ENCODE measurements around the gene MACROD2. TPM values are rescaled to one million over a fixed set of nuclear protein-coding genes. Genes with fewer than 3 reads are reported as not detected.

Gene MACROD2
- total RNA-seq, 3 donors from 2014 or later: 3.2 to 7.6 (median 6.4) TPM

DNA sequence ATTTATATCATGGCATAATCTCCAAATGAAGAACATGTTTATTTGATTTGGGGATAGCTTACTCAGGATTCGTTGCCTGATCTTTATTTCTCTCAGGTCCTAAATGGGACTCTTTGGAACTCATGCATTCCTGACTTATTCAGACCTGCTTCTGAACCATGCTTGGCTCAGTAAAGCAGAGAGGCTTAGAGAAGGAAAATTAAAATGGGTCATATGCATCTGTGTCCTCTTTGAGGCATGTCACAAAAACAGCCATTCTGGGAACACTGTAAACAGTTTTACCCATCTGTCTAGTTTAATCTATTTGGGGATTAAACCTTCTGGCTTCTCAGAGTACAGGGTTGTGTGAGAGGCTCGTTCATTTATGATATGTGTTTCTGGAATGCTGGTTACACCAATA, 1560.6 kb downstream of the MACROD2 start:
- H3K36me3 ChIP-seq (ENCODE audit: low read depth): no peaks in the 10 kb centered on the region
- intact Hi-C loops (cut with DNase I, micrococcal nuclease): no loop called here
- H3K4me1 ChIP-seq (ENCODE audit: low read depth): no peaks in the 10 kb centered on the region
- TF ChIP-seq, protein P1, sequence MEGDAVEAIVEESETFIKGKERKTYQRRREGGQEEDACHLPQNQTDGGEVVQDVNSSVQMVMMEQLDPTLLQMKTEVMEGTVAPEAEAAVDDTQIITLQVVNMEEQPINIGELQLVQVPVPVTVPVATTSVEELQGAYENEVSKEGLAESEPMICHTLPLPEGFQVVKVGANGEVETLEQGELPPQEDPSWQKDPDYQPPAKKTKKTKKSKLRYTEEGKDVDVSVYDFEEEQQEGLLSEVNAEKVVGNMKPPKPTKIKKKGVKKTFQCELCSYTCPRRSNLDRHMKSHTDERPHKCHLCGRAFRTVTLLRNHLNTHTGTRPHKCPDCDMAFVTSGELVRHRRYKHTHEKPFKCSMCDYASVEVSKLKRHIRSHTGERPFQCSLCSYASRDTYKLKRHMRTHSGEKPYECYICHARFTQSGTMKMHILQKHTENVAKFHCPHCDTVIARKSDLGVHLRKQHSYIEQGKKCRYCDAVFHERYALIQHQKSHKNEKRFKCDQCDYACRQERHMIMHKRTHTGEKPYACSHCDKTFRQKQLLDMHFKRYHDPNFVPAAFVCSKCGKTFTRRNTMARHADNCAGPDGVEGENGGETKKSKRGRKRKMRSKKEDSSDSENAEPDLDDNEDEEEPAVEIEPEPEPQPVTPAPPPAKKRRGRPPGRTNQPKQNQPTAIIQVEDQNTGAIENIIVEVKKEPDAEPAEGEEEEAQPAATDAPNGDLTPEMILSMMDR (IDR thresholded peaks at IDR 0.05): no peak
- peaks cover 6% of the 10 kb centered on the region for H3K9me3 ChIP-seq
- DNase-seq: no peak
- ATAC-seq: no peak
- no peak overlapping the region for H3K4me3 ChIP-seq

DNA sequence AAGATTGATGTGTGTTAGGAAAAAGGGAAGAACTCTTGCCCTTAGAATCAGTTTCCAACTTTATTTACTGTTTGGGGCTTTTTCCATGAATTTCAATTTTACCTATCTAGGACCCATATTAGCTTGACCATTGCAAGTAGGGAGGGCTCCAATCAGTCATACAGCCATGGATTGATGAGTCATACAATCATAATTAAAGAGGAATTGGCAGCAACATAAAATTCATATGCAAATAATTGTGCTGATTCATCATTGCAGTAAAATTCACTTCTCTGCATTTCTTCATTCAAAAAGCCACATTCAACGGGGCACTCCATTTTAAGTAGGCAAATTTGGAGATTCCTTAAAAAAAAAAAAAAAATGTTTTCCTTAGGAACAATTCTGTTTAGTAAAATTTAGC, 1561.6 kb downstream of the MACROD2 start:
- no peak for ATAC-seq
- intact Hi-C loops (cut with DNase I, micrococcal nuclease): no loop called here
- TF ChIP-seq, protein P1 (IDR thresholded peaks at IDR 0.05): no peak
- Histone ChIP-seq H3K4me3 (no peak overlapping the region), H3K4me1 (ENCODE audit: low read depth) (no peaks in the 10 kb centered on the region), H3K9me3 (peaks cover 6% of the 10 kb centered on the region), H3K36me3 (ENCODE audit: low read depth) (no peaks in the 10 kb centered on the region)
- no peak for DNase-seq

DNA sequence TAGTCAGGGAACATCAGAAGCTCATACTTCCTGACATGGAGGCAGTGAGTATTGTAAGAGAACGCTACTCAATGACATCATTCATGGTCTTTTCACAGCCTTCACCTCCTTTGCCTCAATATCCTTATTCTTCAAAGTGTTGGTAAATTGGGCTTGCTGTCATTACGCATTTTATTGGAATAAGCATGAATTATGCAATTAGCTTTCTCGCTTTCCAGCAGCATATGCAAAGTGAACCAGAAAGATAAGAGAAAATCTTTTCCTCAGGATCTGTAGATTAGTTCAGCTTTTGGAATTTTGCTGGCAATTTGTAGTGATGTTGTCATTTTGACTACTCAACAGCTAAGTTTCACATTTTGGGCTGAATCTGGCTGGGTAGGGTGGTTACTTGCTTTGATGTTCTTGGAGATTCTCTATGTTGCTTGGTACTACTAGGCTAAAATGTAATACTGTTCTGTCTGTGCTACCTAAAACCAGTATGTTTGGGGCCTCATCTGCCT, 1565.8 kb downstream of the MACROD2 start:
- H3K36me3 ChIP-seq (ENCODE audit: low read depth): no peaks in the 10 kb centered on the region
- ATAC-seq: no peak

DNA sequence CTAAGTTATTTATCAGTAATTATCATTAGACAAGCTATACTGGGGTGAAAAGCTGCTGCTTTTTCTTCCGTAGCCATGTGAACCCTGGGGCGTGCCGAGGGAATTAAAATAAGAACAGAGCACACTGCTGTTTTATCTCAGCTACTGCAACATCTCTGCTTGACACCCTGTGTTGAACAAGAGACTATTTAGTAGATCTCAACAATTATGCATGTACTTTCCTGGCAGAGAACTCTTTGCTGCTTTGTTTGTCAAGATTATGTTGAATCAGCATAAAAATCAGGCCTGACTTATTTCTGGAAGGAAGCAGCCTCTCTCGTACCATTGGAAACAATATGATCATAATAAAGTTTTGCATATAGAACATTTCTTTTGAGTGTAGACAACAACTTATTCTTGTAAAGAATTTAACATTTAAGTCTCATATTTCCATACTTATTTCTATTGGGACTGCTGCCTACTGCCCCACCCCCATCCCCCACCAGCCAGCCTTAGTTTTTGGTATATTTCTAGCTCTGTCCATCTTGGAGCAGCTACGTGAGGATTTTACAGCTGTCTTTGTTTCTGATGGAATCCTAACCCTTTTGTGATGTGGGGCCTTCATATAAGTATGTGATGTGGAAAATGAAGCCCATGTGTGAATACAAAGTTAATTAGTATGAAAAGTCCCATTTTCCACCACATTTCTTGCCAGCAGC, 1566.5 kb downstream of the MACROD2 start:
- Histone ChIP-seq H3K36me3 (ENCODE audit: low read depth) (no peaks in the 10 kb centered on the region), H3K9me3 (no peaks in the 10 kb centered on the region), H3K4me1 (ENCODE audit: low read depth) (no peaks in the 10 kb centered on the region), H3K4me3 (no peak overlapping the region)
- TF ChIP-seq, protein P1 (IDR thresholded peaks at IDR 0.05): no peak
- no peak for DNase-seq
- ATAC-seq: no peak
- intact Hi-C loops (cut with DNase I, micrococcal nuclease): no loop called here

More for the DNA sequence above, 1565.8 kb downstream of the MACROD2 start:
- intact Hi-C loops (cut with DNase I, micrococcal nuclease): no loop called here
- no peak for DNase-seq
- Histone ChIP-seq H3K9me3 (no peaks in the 10 kb centered on the region), H3K4me1 (ENCODE audit: low read depth) (no peaks in the 10 kb centered on the region), H3K4me3 (no peak overlapping the region)
- TF ChIP-seq, protein P1 (IDR thresholded peaks at IDR 0.05): no peak

DNA sequence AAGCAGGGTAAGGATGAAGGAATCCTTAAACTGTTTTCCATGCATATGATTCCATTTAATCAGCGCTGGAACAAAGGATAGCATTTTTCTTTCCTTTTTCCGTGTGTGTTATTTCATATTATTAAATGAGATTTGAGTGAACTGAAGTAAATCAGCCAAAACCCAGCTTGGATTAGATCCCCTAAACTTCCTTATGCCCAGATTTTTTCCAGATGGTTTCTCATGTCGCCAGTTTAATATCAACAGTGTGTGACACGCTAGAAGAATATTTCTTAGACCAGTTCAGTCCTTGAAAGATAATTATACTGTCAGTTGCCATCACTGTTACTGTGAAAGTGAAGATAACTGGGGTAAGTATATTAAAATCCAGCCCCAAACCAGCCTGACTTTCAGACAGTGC, 1568.5 kb downstream of the MACROD2 start:
- no peak overlapping the region for H3K4me3 ChIP-seq
- intact Hi-C loops (cut with DNase I, micrococcal nuclease): no loop called here
- H3K36me3 ChIP-seq (ENCODE audit: low read depth): no peaks in the 10 kb centered on the region
- DNase-seq (no peak), ATAC-seq (no peak)
- no peaks in the 10 kb centered on the region for H3K4me1 ChIP-seq (ENCODE audit: low read depth)
- no peaks in the 10 kb centered on the region for H3K9me3 ChIP-seq
- TF ChIP-seq, protein P1 (IDR thresholded peaks at IDR 0.05): no peak
